Endothelial cell of umbilical vein (primary cell): Measurements from ENCODE around the gene B3GALNT1. TPM values are rescaled to one million over a fixed set of nuclear protein-coding genes. Genes with fewer than 3 reads are reported as not detected.

ENCODE experiments used
- BruUV-seq: library from RNA; stranded (reverse); fragments of 400-500 nt; replicated peaks from 2 replicates; lab custom pipeline; 2021; lab: Mats Ljungman, UMichigan
- CTCF ChIA-PET: fragments of 300-600, 350-600 bp; sonication (Branson Sonifier 250); formaldehyde crosslinking; loops from one replicate; lab custom pipeline; 2021; ENCODE audit warnings: antibody characterized with exemption, inconsistent platforms; lab: Charles Lee
- POLR2A ChIA-PET: fragments of 300-600, 350-600 bp; sonication (Branson Sonifier 250); formaldehyde crosslinking; loops from one replicate; lab custom pipeline; 2021; ENCODE audit warnings: antibody characterized with exemption, inconsistent platforms; lab: Charles Lee
- DNase-seq: peaks from one replicate; pipeline ENCODE4 v3.0.0-alpha.2; 2011; ENCODE audit warnings: low read depth, low spot score
- FAIRE-seq: peaks from 2 replicates; lab custom pipeline; 2011; peaks lifted over from hg19 to GRCh38; lab: Jason Lieb, UNC
- H2AFZ ChIP-seq: 2 replicates; pipeline ENCODE4 v1.6.0; 2012; ENCODE audit warnings: low read depth, low read length, control low read depth, inconsistent platforms
- H3K27ac ChIP-seq: 2 replicates; pipeline ENCODE4 v1.5.1; 2011; ENCODE audit warnings: low read depth, mild to moderate bottlenecking, control low read depth, low read length, moderate library complexity; ENCODE audit not compliant: insufficient read depth
- H3K27me3 ChIP-seq, 2 experiments: 2 replicates each; pipeline versions ENCODE4 v1.6.0 to v1.6.1; 2011; ENCODE audit warnings: low read length in 2 of 2, mixed read lengths in 1 of 2; ENCODE audit not compliant: control insufficient read depth in 2 of 2, insufficient read depth in 2 of 2
- H3K36me3 ChIP-seq, 2 experiments: 2 replicates in 1 of 2; 3 replicates in 1 of 2; pipeline ENCODE4 v1.5.1; 2011; ENCODE audit warnings: low read length in 2 of 2, mild to moderate bottlenecking in 1 of 2, moderate library complexity in 1 of 2; ENCODE audit not compliant: control insufficient read depth in 2 of 2, insufficient read depth in 2 of 2; ENCODE audit errors: extremely low read depth in 1 of 2
- H3K4me1 ChIP-seq: 3 replicates; pipeline ENCODE4 v1.5.1; 2011; ENCODE audit warnings: mild to moderate bottlenecking, low read length; ENCODE audit not compliant: control insufficient read depth, insufficient read depth; ENCODE audit errors: extremely low read depth
- H3K4me2 ChIP-seq: 2 replicates; pipeline ENCODE4 v1.6.1; 2011; ENCODE audit warnings: low read length, control low read depth, mixed read lengths; ENCODE audit not compliant: insufficient read depth
- H3K4me3 ChIP-seq, 3 experiments: fragments of 200-600 bp in 1 of 3; sonication (generic), shearing (Covaris generic) in 1 of 3; replicated peaks in 1 of 3; 2 replicates each; pipeline ENCODE4 v1.5.1; 2011 to 2016; ENCODE audit warnings: control low read depth in 3 of 3, low read length in 3 of 3, mild to moderate bottlenecking in 2 of 3, inconsistent platforms in 1 of 3, low read depth in 1 of 3, moderate library complexity in 1 of 3; ENCODE audit not compliant: insufficient read depth in 1 of 3
- H3K79me2 ChIP-seq: 2 replicates; pipeline ENCODE4 v1.6.0; 2012; ENCODE audit warnings: low read length, inconsistent platforms; ENCODE audit not compliant: control insufficient read depth, insufficient read depth
- H3K9ac ChIP-seq: replicated peaks from 2 replicates; pipeline ENCODE3; 2011; ENCODE audit warnings: low read length, control low read depth; ENCODE audit not compliant: insufficient read depth; ENCODE audit errors: extremely low read depth
- H3K9me1 ChIP-seq: replicated peaks from 3 replicates; pipeline ENCODE4 v1.6.0; 2011; ENCODE audit warnings: mild to moderate bottlenecking, low read length; ENCODE audit not compliant: control insufficient read depth, insufficient read depth; ENCODE audit errors: extremely low read depth
- H3K9me3 ChIP-seq: replicated peaks from 2 replicates; pipeline ENCODE4 v1.5.1; 2012; ENCODE audit warnings: low read length, inconsistent platforms; ENCODE audit not compliant: control insufficient read depth, insufficient read depth
- H4K20me1 ChIP-seq: replicated peaks from 2 replicates; pipeline ENCODE3; 2011; ENCODE audit warnings: mild to moderate bottlenecking, low read length; ENCODE audit not compliant: control insufficient read depth, insufficient read depth; ENCODE audit errors: extremely low read depth
- EZH2 ChIP-seq: IDR thresholded peaks from 2 replicates; pipeline ENCODE4 v1.6.1; 2012; ENCODE audit warnings: borderline replicate concordance, low read depth, mild to moderate bottlenecking, moderate library complexity, low read length, inconsistent platforms; ENCODE audit not compliant: severe bottlenecking
- FOS ChIP-seq: IDR thresholded peaks from 2 replicates; pipeline ENCODE4 v1.6.1; 2011; ENCODE audit warnings: mild to moderate bottlenecking, low read length, moderate library complexity, borderline replicate concordance; ENCODE audit not compliant: insufficient read depth
- GATA2 ChIP-seq: IDR thresholded peaks from 2 replicates; pipeline ENCODE4 v1.7.0; 2011; ENCODE audit warnings: low read depth, mild to moderate bottlenecking, moderate library complexity, mixed read lengths, low read length; ENCODE audit not compliant: insufficient read length, insufficient read depth
- JUN ChIP-seq: IDR thresholded peaks from 2 replicates; pipeline ENCODE4 v1.6.1; 2011; ENCODE audit warnings: borderline replicate concordance, low read depth; ENCODE audit not compliant: insufficient read length, insufficient read depth
- MYC ChIP-seq: IDR thresholded peaks from one replicate; pipeline ENCODE4 v1.6.1; 2011; ENCODE audit warnings: mild to moderate bottlenecking, low read depth, low read length
- POLR2A ChIP-seq: IDR thresholded peaks from 2 replicates; pipeline ENCODE4 v1.6.1; 2012; ENCODE audit warnings: low read depth, mild to moderate bottlenecking, control low read depth, low read length
- POLR2AphosphoS5 ChIP-seq: IDR thresholded peaks from 2 replicates; pipeline ENCODE4 v1.6.1; 2012; ENCODE audit warnings: low read depth, mild to moderate bottlenecking, control low read depth, low read length, moderate library complexity; ENCODE audit not compliant: insufficient read depth
- dilution Hi-C: fragments of 300-500 bp; cut with MboI; formaldehyde crosslinking; loops from one replicate; pipeline ENCODE4 v1.15.0; 2019; ENCODE audit warnings: low sequenced_read_pairs; ENCODE audit not compliant: extremely low pct_ligation_motif_present
- intact Hi-C: fragments of 100-400 bp; cut with micrococcal nuclease; formaldehyde crosslinking; loops from one replicate; pipeline ENCODE4 v1.10.0; 2022
- polyA plus RNA-seq, 4 experiments: library from polyadenylated mRNA; depleted of rRNA in 3 of 4; stranded (reverse) in 3 of 4; unstranded in 1 of 4; fragments of >200 nt; gene quantifications; 2 replicates each; pipeline versions ENCODE4 v1.2.1 to v1.2.3, GENCODE V29; 2011 to 2012; ENCODE audit warnings: missing spikeins in 1 of 4
- total RNA-seq: library from RNA; stranded (reverse); gene quantifications from 2 replicates; pipeline ENCODE4 v1.2.3, GENCODE V29; 2021
- TF ChIP-seq, protein P1 (sequence below), 2 donors: IDR thresholded peaks; 1 replicate in 1 of 2; 2 replicates in 1 of 2; pipeline ENCODE4 v1.5.1; 2011; ENCODE audit warnings: low read length in 2 of 2, mild to moderate bottlenecking in 2 of 2, moderate library complexity in 2 of 2, control low read depth in 1 of 2, inconsistent platforms in 1 of 2, low read depth in 1 of 2; ENCODE audit not compliant: insufficient read depth in 1 of 2; ENCODE audit errors: extremely low read depth in 1 of 2
- TF ChIP-seq, protein P2 (sequence below): IDR thresholded peaks from 2 replicates; pipeline ENCODE4 v1.6.1; 2011; ENCODE audit not compliant: insufficient read depth, insufficient read length

Gene B3GALNT1
- total and polyA plus RNA-seq, 2 donors (not counting 3 experiments of a cell fraction or from before 2014, with no cell fraction given): 19.4 to 29.4 TPM

DNA sequence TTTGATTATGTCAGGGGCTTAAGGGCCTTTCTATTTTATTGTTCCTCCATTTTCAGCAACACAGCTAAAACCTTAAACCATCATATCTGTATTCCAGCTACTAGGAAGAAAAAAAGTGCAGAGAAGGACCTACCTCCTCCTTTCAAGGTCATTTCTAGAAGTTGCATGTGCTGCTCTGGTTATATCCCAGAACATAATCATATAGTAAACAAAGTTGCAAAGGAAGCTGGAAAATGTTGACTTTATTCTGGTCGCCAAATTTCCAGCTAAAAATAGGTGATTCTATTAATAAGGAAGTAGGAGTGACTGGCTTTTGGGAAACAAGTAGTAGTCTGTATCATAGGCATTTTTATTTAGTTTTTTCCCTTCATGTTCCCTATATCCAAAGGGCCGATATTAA, 21.3 kb upstream of the B3GALNT1 start:
- no peaks in the 10 kb centered on the region for H4K20me1 ChIP-seq
- FAIRE-seq: no peak
- dilution Hi-C loops: no loop called here

More for the DNA sequence above, 21.3 kb upstream of the B3GALNT1 start:
- Histone ChIP-seq H3K9me1 (no peaks in the 10 kb centered on the region), H3K27ac (no peak overlapping the region), H3K9me3 (no peaks in the 10 kb centered on the region), H3K9ac (no peak overlapping the region), H2AFZ (no peak overlapping the region), H3K4me1 (no peaks in the 10 kb centered on the region), H3K27me3 (no peaks in the 10 kb centered on the region), H3K79me2 (no peaks in the 10 kb centered on the region), H3K36me3 (no peaks in the 10 kb centered on the region), H3K4me3 (no peak overlapping the region), H3K4me2 (no peak overlapping the region)
- ChIA-PET POLR2A (no interaction called here), CTCF (interaction anchor here (0.9 to 1.1 kb wide), 2 partner anchors 9 to 23 kb away, joined by 3 read pairs; no protein-coding TSS in a partner anchor)
- intact Hi-C loops: no loop called here
- DNase-seq: peak; percentile 32
- TF ChIP-seq GATA2: no peak
- no peak for TF ChIP-seq POLR2A
- no peak for TF ChIP-seq MYC
- TF ChIP-seq, protein P1, sequence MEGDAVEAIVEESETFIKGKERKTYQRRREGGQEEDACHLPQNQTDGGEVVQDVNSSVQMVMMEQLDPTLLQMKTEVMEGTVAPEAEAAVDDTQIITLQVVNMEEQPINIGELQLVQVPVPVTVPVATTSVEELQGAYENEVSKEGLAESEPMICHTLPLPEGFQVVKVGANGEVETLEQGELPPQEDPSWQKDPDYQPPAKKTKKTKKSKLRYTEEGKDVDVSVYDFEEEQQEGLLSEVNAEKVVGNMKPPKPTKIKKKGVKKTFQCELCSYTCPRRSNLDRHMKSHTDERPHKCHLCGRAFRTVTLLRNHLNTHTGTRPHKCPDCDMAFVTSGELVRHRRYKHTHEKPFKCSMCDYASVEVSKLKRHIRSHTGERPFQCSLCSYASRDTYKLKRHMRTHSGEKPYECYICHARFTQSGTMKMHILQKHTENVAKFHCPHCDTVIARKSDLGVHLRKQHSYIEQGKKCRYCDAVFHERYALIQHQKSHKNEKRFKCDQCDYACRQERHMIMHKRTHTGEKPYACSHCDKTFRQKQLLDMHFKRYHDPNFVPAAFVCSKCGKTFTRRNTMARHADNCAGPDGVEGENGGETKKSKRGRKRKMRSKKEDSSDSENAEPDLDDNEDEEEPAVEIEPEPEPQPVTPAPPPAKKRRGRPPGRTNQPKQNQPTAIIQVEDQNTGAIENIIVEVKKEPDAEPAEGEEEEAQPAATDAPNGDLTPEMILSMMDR (IDR thresholded peaks at IDR 0.05; ENCODE audit: extremely low read depth in 1 of 2, insufficient read depth in 1 of 2, low read depth in 1 of 2, low read length in 2 of 2): no peak
- TF ChIP-seq EZH2: no peak
- no peak for TF ChIP-seq POLR2AphosphoS5
- TF ChIP-seq, protein P2, sequence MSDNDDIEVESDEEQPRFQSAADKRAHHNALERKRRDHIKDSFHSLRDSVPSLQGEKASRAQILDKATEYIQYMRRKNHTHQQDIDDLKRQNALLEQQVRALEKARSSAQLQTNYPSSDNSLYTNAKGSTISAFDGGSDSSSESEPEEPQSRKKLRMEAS: no peak
- TF ChIP-seq JUN: no peak
- TF ChIP-seq FOS: no peak
- no TSS peak for BruUV-seq
